Measurements from ENCODE around the gene NOX4. TPM values are rescaled to one million over a fixed set of nuclear protein-coding genes. Genes with fewer than 3 reads are reported as not detected.
"Not testable (repeated sequence)": the region's sequence is repeated elsewhere in the genome, so short reads cannot be mapped to it uniquely, and the experiment has no call there.

NOX4 gene
- total RNA-seq, 1 donor from 2014 or later: 1.9 TPM

GRCh38 chr11:89308272-89308671 lies 182.9 kb downstream of the NOX4 start:
- DNase-seq (ENCODE audit: low spot score): not testable (repeated sequence)

- DNase-seq (ENCODE audit: low spot score): not testable (repeated sequence)
Observed at GRCh38 chr11:89303029-89303428, 188.1 kb downstream of the NOX4 start.

GRCh38 chr11:89295023-89295422 lies 196.2 kb downstream of the NOX4 start:
- not testable (repeated sequence) for DNase-seq (ENCODE audit: low spot score)

- DNase-seq (ENCODE audit: low spot score): no peak
Observed at GRCh38 chr11:89293965-89294679, 197.1 kb downstream of the NOX4 start.

- DNase-seq (ENCODE audit: low spot score): not testable (repeated sequence)
Observed at GRCh38 chr11:89288004-89288403, 203.2 kb downstream of the NOX4 start.

- DNase-seq (ENCODE audit: low spot score): not testable (repeated sequence)
Observed at GRCh38 chr11:89286601-89287000, 204.6 kb downstream of the NOX4 start.

- not testable (repeated sequence) for DNase-seq (ENCODE audit: low spot score)
Observed at GRCh38 chr11:89281032-89281677, 210.0 kb downstream of the NOX4 start.

GRCh38 chr11:89279176-89279575 lies 212.0 kb downstream of the NOX4 start:
- DNase-seq (ENCODE audit: low spot score): no peak

GRCh38 chr11:89275966-89276365 lies 215.2 kb downstream of the NOX4 start:
- no peak for DNase-seq (ENCODE audit: low spot score)

Other genes starting within 250 kb of the NOX4 start
- not detected for gene TRIM77, start 218.9 kb upstream of the NOX4 start, total RNA-seq

All from mucosa of gallbladder (tissue), 1 donor.